ENCODE measurements around the gene HOGA1.
"Not testable (repeated sequence)": the region's sequence is repeated elsewhere in the genome, so short reads cannot be mapped to it uniquely, and the experiment has no call there.

The HOGA1 gene

DNA sequence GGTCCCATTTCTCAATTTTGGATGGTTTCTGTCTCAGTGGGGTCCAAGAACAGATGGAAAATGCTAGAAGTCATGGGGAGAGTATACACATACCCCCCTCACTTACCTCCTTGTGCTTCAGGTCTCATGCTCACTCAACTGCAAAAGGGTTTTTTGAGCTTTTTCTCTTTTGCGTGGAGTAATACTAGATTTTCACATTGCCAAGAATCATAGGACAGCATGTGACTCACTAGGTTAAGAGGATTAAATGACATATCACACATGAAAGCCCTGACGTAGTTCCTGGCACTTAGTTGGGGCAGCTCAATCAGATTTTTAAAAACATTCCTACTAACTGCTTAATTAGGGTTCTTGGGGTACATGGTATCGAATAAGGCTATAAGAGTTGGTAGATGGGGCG is 60.7 kb downstream of the HOGA1 start:
- in situ Hi-C loops (cut with MboI; ENCODE audit: low sequenced_read_pairs) = no loop called here

DNA sequence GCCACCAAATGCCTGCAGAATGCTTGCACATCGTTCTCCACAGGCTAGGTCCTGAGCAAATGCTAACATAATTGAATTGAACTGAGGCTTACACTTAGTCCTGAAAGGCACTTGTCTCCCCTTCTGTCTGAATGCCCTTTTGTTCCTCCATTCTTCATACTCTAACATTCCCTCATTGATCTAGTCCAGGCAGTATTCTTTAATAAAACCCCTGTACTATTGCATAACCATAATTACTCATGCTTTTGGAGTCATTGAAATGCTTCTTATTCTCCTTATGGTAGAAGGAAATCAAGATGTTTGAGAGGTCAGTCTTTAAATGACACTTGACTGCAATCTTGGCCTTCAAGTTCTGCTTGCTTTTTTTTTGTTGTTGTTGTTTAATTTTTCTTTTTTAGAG is 63.4 kb downstream of the HOGA1 start:
- in situ Hi-C loops (cut with MboI; ENCODE audit: low sequenced_read_pairs) = no loop called here

DNA sequence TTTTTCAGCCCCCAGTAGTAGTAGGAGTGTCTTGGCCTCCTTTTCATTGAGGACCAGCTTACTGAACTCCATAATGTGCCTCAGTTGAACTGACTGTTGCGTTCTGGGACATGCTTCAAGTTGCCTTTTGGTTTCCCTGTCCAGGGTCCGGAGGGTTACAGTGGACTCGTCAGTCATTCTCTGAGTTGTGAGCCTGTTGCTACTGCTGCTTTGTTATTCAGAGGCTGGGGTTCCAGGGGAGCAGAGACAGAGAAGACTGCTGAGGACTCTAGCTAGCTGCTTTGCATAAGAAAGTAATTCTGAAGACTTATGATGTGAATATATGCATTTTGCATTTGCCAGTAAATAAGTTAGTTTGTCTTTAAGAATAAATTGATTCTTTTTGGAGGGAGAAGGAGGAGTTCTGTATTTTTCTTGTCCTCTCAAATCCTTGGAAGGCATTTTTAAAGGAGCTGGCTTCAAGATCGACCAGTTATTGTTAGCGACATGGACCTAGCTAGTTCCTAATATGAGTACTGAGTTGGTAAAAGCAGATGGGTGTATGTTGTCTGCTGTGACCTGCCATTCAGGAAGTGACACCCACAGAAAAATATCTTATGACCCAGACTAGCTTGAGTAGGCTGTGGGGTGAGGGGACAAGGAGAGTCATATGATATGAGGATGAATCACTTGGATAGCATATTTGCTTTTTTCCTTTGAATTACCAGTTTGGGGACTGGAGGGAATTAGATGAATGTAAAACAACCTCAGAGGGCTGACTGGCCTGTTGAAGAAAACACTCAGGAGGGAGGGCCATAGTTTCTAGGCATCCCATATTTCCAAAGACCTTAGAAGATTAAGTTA is 64.6 kb downstream of the HOGA1 start:
- in situ Hi-C loops (cut with MboI; ENCODE audit: low sequenced_read_pairs) = no loop called here

DNA sequence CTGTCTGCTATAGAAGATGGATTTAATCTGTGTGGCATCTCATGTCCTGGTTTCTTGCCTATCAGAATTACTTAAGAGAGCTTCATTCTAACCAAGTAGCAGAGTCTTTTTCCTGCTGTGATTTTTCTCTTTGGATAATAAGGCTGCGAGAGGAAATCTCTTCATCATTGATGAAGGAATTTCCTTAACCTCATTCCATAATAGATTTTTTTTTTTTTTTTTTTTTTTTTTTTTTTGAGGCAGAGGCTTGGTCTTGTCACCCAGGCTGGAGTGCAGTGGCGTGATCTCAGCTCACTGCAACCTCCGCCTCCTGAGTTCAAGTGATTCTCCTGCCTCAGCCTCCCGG is 65.2 kb downstream of the HOGA1 start:
- in situ Hi-C loops (cut with MboI; ENCODE audit: low sequenced_read_pairs) = not testable (repeated sequence)

DNA sequence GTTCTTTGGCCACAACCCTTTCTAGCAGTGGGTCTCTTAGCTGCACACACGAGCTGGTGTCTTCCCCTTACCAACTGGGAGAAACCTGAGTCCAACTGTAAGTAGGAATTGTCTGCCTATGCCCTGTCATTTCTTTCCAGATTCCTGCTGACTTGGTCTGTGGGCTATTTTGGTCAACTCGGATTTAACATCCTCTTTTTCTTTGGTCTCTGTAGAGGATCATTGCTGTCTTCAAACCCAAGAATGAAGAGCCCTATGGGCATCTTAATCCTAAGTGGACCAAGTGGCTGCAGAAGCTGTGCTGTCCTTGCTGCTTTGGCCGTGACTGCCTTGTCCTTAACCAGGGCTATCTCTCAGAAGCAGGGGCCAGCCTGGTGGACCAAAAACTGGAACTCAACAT is 66.5 kb downstream of the HOGA1 start:
- in situ Hi-C loops (cut with MboI; ENCODE audit: low sequenced_read_pairs) = no loop called here

DNA sequence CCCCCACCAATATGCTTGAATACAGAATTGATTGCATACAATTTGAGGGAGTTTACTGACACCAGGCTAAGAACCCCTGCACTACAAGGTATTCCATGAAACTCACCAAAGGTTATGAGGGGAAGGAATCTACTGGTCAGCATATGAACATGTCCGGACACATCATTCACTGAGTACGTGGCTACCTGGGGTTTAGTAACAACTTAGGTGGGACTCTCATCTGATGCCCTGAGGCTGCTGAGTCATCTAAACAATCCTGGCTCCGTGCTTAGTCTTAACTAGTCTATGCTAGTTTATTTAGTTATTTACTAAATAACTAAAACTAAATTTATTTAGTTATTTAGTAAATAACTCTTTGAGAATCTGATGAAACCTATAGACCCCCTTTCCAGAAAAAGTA is 67.6 kb downstream of the HOGA1 start:
- in situ Hi-C loops (cut with MboI; ENCODE audit: low sequenced_read_pairs) = no loop called here

DNA sequence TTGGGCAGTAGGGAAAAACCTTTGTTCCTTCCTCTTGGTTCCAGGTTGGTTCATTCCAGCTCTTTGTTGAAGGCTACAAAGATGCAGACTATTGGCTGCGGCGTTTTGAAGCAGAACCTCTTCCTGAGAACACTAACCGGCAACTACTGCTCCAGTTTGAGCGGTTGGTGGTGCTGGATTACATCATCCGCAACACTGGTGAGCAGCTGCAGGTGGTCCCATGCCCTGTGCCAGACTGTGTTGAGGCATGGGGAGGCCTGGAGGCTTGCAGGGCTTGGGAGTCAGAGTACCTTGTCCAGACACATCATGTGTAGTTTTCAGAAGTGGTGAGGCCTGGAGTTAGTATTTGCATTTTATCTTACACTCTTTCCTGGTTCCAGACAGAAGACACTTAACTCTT is 72.6 kb downstream of the HOGA1 start:
- in situ Hi-C loops (cut with MboI; ENCODE audit: low sequenced_read_pairs) = no loop called here

DNA sequence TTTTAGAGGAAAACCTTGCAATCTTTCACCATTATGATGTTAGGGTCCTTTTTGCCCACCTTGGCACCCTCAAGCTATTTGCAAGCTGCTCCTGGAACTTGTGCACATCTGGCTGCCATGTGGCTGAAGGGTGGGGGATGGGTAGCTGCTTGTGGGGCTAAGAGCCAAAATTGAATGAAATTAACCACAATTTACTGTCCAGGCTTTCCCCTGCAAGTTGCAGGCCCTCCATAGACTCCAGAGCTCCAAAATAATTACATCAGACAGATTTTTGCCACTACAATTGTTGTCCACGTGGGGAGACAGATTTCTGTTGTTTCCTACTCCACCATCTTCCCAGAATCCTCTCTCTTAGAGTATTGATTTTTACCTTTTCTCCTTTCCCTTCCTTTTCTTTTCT is 75.4 kb downstream of the HOGA1 start:
- in situ Hi-C loops (cut with MboI; ENCODE audit: low sequenced_read_pairs) = no loop called here

Data from HL-60/S4 (cell line).